H9 (cell line): ENCODE results near the gene TMEM91. TPM values are rescaled to one million over a fixed set of nuclear protein-coding genes. Genes with fewer than 3 reads are reported as not detected.

ENCODE experiments used
- DNase-seq: peaks from one replicate; pipeline ENCODE4 v3.0.0-alpha.2; 2017
- H2AFZ ChIP-seq: one replicate; pipeline ENCODE4 v1.6.1; 2013; ENCODE audit warnings: mild to moderate bottlenecking, low read length, control low read depth, moderate library complexity
- H2AK5ac ChIP-seq: 2 replicates; pipeline ENCODE4 v1.6.1; 2013; ENCODE audit warnings: low read length, control low read depth, mixed read lengths; ENCODE audit not compliant: insufficient read length
- H2BK120ac ChIP-seq: one replicate; pipeline ENCODE4 v1.6.1; 2013; ENCODE audit warnings: low read depth, mild to moderate bottlenecking, low read length, control low read depth, inconsistent platforms; ENCODE audit not compliant: poor library complexity, severe bottlenecking
- H2BK12ac ChIP-seq: 2 replicates; pipeline ENCODE4 v1.6.1; 2013; ENCODE audit warnings: low read length, control low read depth, mixed read lengths, low read depth; ENCODE audit not compliant: insufficient read length
- H2BK15ac ChIP-seq: 2 replicates; pipeline ENCODE4 v1.6.1; 2013; ENCODE audit warnings: low read depth, low read length, control low read depth
- H2BK20ac ChIP-seq: one replicate; pipeline ENCODE4 v1.6.1; 2013; ENCODE audit warnings: low read depth, mild to moderate bottlenecking, low read length, control low read depth, inconsistent platforms; ENCODE audit not compliant: poor library complexity, severe bottlenecking
- H2BK5ac ChIP-seq: 2 replicates; pipeline ENCODE4 v1.6.1; 2013; ENCODE audit warnings: low read length, control low read depth, mixed read lengths; ENCODE audit not compliant: insufficient read length
- H3K14ac ChIP-seq: 2 replicates; pipeline ENCODE4 v1.6.1; 2013; ENCODE audit warnings: low read length, control low read depth; ENCODE audit not compliant: insufficient read depth
- H3K18ac ChIP-seq: 2 replicates; pipeline ENCODE4 v1.6.1; 2013; ENCODE audit warnings: low read depth, mild to moderate bottlenecking, mixed read lengths, low read length, control low read depth; ENCODE audit not compliant: insufficient read length
- H3K23ac ChIP-seq: 2 replicates; pipeline ENCODE4 v1.6.1; 2013; ENCODE audit warnings: low read length, control low read depth, mixed read lengths, low read depth; ENCODE audit not compliant: insufficient read length
- H3K23me2 ChIP-seq: 2 replicates; pipeline ENCODE4 v1.6.1; 2013; ENCODE audit warnings: low read depth, mild to moderate bottlenecking, mixed read lengths, low read length, control low read depth; ENCODE audit not compliant: insufficient read length, poor library complexity, severe bottlenecking
- H3K27ac ChIP-seq: 2 replicates; pipeline ENCODE4 v1.5.1; 2013; ENCODE audit warnings: low read length, control low read depth, mixed read lengths, low read depth; ENCODE audit not compliant: insufficient read length
- H3K27me3 ChIP-seq: 2 replicates; pipeline ENCODE4 v1.6.1; 2013; ENCODE audit warnings: low read length, control low read depth, inconsistent platforms; ENCODE audit not compliant: insufficient read depth
- H3K4ac ChIP-seq: 2 replicates; pipeline ENCODE4 v1.6.1; 2013; ENCODE audit warnings: low read depth, mild to moderate bottlenecking, control low read depth, inconsistent platforms, low read length, moderate library complexity
- H3K4me1 ChIP-seq: 2 replicates; pipeline ENCODE4 v1.6.1; 2013; ENCODE audit warnings: low read length, control low read depth, inconsistent platforms; ENCODE audit not compliant: insufficient read depth
- H3K4me2 ChIP-seq: 2 replicates; pipeline ENCODE4 v1.6.1; 2013; ENCODE audit warnings: low read length, control low read depth, mixed read lengths; ENCODE audit not compliant: insufficient read length, insufficient read depth
- H3K56ac ChIP-seq: 2 replicates; pipeline ENCODE4 v1.6.1; 2013; ENCODE audit warnings: low read depth, mild to moderate bottlenecking, mixed read lengths, low read length, control low read depth; ENCODE audit not compliant: insufficient read length
- H3K79me1 ChIP-seq: 2 replicates; pipeline ENCODE4 v1.6.1; 2013; ENCODE audit warnings: low read depth, mild to moderate bottlenecking, moderate library complexity, low read length, control low read depth, inconsistent platforms; ENCODE audit not compliant: insufficient read depth, poor library complexity, severe bottlenecking
- H3K79me2 ChIP-seq: 2 replicates; pipeline ENCODE4 v1.6.1; 2013; ENCODE audit warnings: low read length, control low read depth, inconsistent platforms; ENCODE audit not compliant: insufficient read depth
- H3K9ac ChIP-seq: 2 replicates; pipeline ENCODE4 v1.6.1; 2013; ENCODE audit warnings: low read length, control low read depth, mixed read lengths; ENCODE audit not compliant: insufficient read length; ENCODE audit errors: extremely low read depth
- H3K9me3 ChIP-seq: one replicate; pipeline ENCODE4 v1.6.1; 2013; ENCODE audit warnings: low read depth, low read length, inconsistent platforms; ENCODE audit not compliant: control insufficient read depth
- H3T11ph ChIP-seq: one replicate; pipeline ENCODE4 v1.6.1; 2013; ENCODE audit warnings: mild to moderate bottlenecking, low read length, control low read depth, inconsistent platforms
- H4K20me1 ChIP-seq: one replicate; pipeline ENCODE4 v1.6.1; 2013; ENCODE audit not compliant: control insufficient read depth, insufficient read length, insufficient read depth
- H4K5ac ChIP-seq: 2 replicates; pipeline ENCODE4 v1.6.1; 2013; ENCODE audit warnings: low read depth, mild to moderate bottlenecking, mixed read lengths, low read length, control low read depth; ENCODE audit not compliant: insufficient read length
- H4K8ac ChIP-seq: replicated peaks from 2 replicates; pipeline ENCODE4 v1.6.1; 2013; ENCODE audit warnings: low read length, control low read depth, mixed read lengths, low read depth; ENCODE audit not compliant: insufficient read length
- H4K91ac ChIP-seq: 2 replicates; pipeline ENCODE4 v1.6.1; 2013; ENCODE audit warnings: low read depth, mild to moderate bottlenecking, moderate library complexity, mixed read lengths, low read length, control low read depth; ENCODE audit not compliant: insufficient read length
- H3K27ac Mint-ChIP-seq, 3 experiments: 2 replicates in 2 of 3; 3 replicates in 1 of 3; pipeline ENCODE4 v1.8.0; 2020 to 2021; ENCODE audit warnings: mixed read lengths in 3 of 3, mild to moderate bottlenecking in 1 of 3, moderate library complexity in 1 of 3
- H3K27me3 Mint-ChIP-seq: 2 replicates; pipeline ENCODE4 v1.8.0; 2021; ENCODE audit warnings: low read depth, mild to moderate bottlenecking, moderate library complexity, mixed read lengths
- H3K36me3 Mint-ChIP-seq, 3 experiments: 2 replicates in 2 of 3; 3 replicates in 1 of 3; pipeline ENCODE4 v1.8.0; 2020 to 2021; ENCODE audit warnings: low read depth in 3 of 3, mixed read lengths in 3 of 3; ENCODE audit not compliant: insufficient read depth in 1 of 3
- H3K4me1 Mint-ChIP-seq, 2 experiments: 2 replicates each; pipeline ENCODE4 v1.8.0; 2020; ENCODE audit warnings: mixed read lengths in 2 of 2
- H3K4me3 Mint-ChIP-seq, 2 experiments: 2 replicates in 1 of 2; 3 replicates in 1 of 2; pipeline ENCODE4 v1.8.0; 2020 to 2021; ENCODE audit warnings: mild to moderate bottlenecking in 2 of 2, mixed read lengths in 2 of 2, moderate library complexity in 1 of 2
- H3K9me3 Mint-ChIP-seq, 2 experiments: 2 replicates in 1 of 2; 3 replicates in 1 of 2; pipeline ENCODE4 v1.8.0; 2020; ENCODE audit warnings: mild to moderate bottlenecking in 2 of 2, mixed read lengths in 2 of 2, moderate library complexity in 1 of 2
- CTCF ChIP-seq: fragments of 200-600 bp; sonication (generic); conservative IDR thresholded peaks from 3 replicates; pipeline ENCODE4 v1.8.0; 2021; ENCODE audit warnings: antibody characterized with exemption, mild to moderate bottlenecking
- WGBS: extraction: QIAGEN DNeasy Blood & Tissue Kit; methylation state at CpG from one replicate; pipeline ENCODE4 v1.1.7; 2013; ENCODE audit warnings: missing lambda C conversion rate, low lambda C conversion rate, mixed read lengths; ENCODE audit not compliant: insufficient read length; ENCODE audit errors: extremely low coverage; 5-methylcytosine and 5-hydroxymethylcytosine counted together
- total RNA-seq: library from RNA; stranded (reverse); gene quantifications from 2 replicates; pipeline ENCODE4 v1.2.1, GENCODE V29; 2021

Gene TMEM91
- total RNA-seq, 1 experiment from 2014 or later: 5.7 TPM

GRCh38 chr19:41350735-41351338 is 25.5 kb upstream of the TMEM91 start:
- Histone ChIP-seq H3K56ac (no peak overlapping the region), H3K23ac (no peak overlapping the region), H4K5ac (no peak overlapping the region), H2BK12ac (no peak overlapping the region), H3K23me2 (peaks cover 26% of the 10 kb centered on the region), H3K4ac (no peak overlapping the region), H2BK120ac (no peak overlapping the region), H2AFZ (no peak overlapping the region), H3K18ac (no peak overlapping the region), H2BK15ac (no peak overlapping the region), H2BK20ac (no peak overlapping the region), H3K9me3 (no peaks in the 10 kb centered on the region), H3K9ac (no peak overlapping the region), H3K4me1 (no peaks in the 10 kb centered on the region; the same call in 1 of the 2 replicates), H2AK5ac (no peak overlapping the region), H3K4me2 (peak overlapping the region; percentile 63), H3K14ac (no peak overlapping the region), H4K8ac (no peak overlapping the region), H3K27ac (no peak overlapping the region), H3K79me1 (no peaks in the 10 kb centered on the region), H4K91ac (no peak overlapping the region), H3K27me3 (peaks cover 10% of the 10 kb centered on the region; the same call in 1 of the 2 replicates), H3T11ph (no peak overlapping the region), H4K20me1 (no peaks in the 10 kb centered on the region), H2BK5ac (no peak overlapping the region), H3K79me2 (no peaks in the 10 kb centered on the region)
- DNase-seq: peak; percentile 32
- H3K4me1 Mint-ChIP-seq: peaks cover 20 to 22% of the 10 kb centered on the region in 2 experiments
- peak overlapping the region; percentile 75 to 78 for H3K4me3 Mint-ChIP-seq
- peaks cover 39% of the 10 kb centered on the region for H3K27me3 Mint-ChIP-seq
- TF ChIP-seq CTCF: no peak
- H3K36me3 Mint-ChIP-seq: peaks cover 0 to 25% (median 5%) of the 10 kb centered on the region in 3 experiments; a peak in 4 of 7 replicates
- no peak overlapping the region for H3K27ac Mint-ChIP-seq
- WGBS: no CpG with 5 or more reads among the region's 22 CpGs
- no peaks in the 10 kb centered on the region; a peak in 1 of 5 replicates for H3K9me3 Mint-ChIP-seq
